Measurements from ENCODE around the gene UGT1A1. TPM values are rescaled to one million over a fixed set of nuclear protein-coding genes. Genes with fewer than 3 reads are reported as not detected.

Gene UGT1A1
- total RNA-seq, 2 donors from 2014 or later: 0.11 to 0.32 TPM

GRCh38 chr2:233807966-233808935 is 48.2 kb downstream of the UGT1A1 start:
- no peak overlapping the region for H3K4me3 ChIP-seq
- H3K9me3 ChIP-seq: no peaks in the 10 kb centered on the region
- no peaks in the 10 kb centered on the region for H3K4me1 ChIP-seq (replicated peaks)
- 75% methylated on average over 10 of the region's 10 CpGs for WGBS
- TF ChIP-seq POLR2A (IDR thresholded peaks at IDR 0.05) (no peak), POLR2AphosphoS5 (IDR thresholded peaks at IDR 0.05) (no peak), CTCF (IDR thresholded peaks at IDR 0.05) (no peak)
- intact Hi-C loops (cut with DNase I): no loop called here
- H3K36me3 ChIP-seq: no peaks in the 10 kb centered on the region
- DNase-seq (ENCODE audit: low spot score): no peak
- no peak overlapping the region for H3K27ac ChIP-seq
- H3K27me3 ChIP-seq (replicated peaks; ENCODE audit: insufficient read depth): no peaks in the 10 kb centered on the region

DNA sequence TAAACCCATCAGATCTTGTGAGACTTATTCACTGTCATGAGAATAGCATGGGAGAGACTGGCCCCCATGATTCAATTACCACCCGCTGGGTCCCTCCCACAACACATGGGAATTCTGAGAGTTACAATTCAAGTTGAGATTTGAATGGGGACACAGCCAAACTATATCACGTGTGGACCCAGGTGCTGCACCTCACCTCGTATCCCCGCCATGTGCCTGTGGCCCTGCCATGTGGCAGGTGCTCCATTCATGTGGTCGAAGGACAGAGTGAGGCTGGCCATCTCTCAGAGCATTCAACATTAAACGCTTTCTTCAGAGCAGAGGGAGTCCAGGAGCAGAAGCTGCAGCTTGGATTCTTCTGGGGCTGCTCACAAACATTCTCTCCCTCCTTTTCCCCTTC is 50.3 kb downstream of the UGT1A1 start:
- H3K36me3 ChIP-seq: no peaks in the 10 kb centered on the region
- no peak overlapping the region for H3K4me3 ChIP-seq
- H3K27ac ChIP-seq: no peak overlapping the region
- H3K27me3 ChIP-seq (replicated peaks; ENCODE audit: insufficient read depth): no peaks in the 10 kb centered on the region
- no peaks in the 10 kb centered on the region for H3K9me3 ChIP-seq
- H3K4me1 ChIP-seq (replicated peaks): no peaks in the 10 kb centered on the region
- 88% methylated on average over 6 of the region's 6 CpGs for WGBS
- DNase-seq (ENCODE audit: low spot score): no peak
- TF ChIP-seq POLR2A (IDR thresholded peaks at IDR 0.05) (no peak), POLR2AphosphoS5 (IDR thresholded peaks at IDR 0.05) (no peak), CTCF (IDR thresholded peaks at IDR 0.05) (no peak)
- intact Hi-C loops (cut with DNase I): no loop called here

DNA sequence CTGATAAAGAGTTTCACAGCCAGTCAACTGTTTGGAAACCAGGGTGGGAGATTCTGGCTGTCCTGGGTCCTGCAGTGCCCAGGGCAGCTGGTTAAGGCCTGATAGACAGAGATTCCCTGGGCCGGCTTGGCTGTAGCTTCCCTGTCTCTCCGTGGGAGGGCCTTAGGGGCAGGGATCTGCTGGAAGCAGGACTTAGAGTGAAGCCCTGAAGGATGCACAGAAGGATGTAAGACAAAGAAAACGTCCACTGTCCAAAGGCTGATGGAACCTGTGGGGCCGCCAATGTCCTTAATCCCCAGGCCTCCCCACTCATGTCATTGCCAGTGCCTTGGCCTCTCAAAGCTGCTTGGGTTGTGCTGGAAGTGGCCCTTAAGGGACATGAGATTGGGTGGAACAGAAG is 51.0 kb downstream of the UGT1A1 start:
- no peak for DNase-seq (ENCODE audit: low spot score)
- 86% methylated on average over 4 of the region's 4 CpGs for WGBS
- Histone ChIP-seq H3K27me3 (replicated peaks; ENCODE audit: insufficient read depth) (no peaks in the 10 kb centered on the region), H3K4me3 (no peak overlapping the region), H3K36me3 (no peaks in the 10 kb centered on the region), H3K9me3 (no peaks in the 10 kb centered on the region), H3K4me1 (replicated peaks) (no peaks in the 10 kb centered on the region), H3K27ac (no peak overlapping the region)
- intact Hi-C loops (cut with DNase I): no loop called here
- TF ChIP-seq POLR2AphosphoS5 (IDR thresholded peaks at IDR 0.05) (no peak), POLR2A (IDR thresholded peaks at IDR 0.05) (no peak), CTCF (IDR thresholded peaks at IDR 0.05) (no peak)

- H3K4me1 ChIP-seq (replicated peaks): no peaks in the 10 kb centered on the region
- TF ChIP-seq CTCF (IDR thresholded peaks at IDR 0.05) (no peak), POLR2A (IDR thresholded peaks at IDR 0.05) (no peak), POLR2AphosphoS5 (IDR thresholded peaks at IDR 0.05) (no peak)
- H3K27ac ChIP-seq: no peak overlapping the region
- WGBS: 91% methylated on average over 8 of the region's 8 CpGs
- H3K36me3 ChIP-seq: no peaks in the 10 kb centered on the region
- intact Hi-C loops (cut with DNase I): no loop called here
- H3K9me3 ChIP-seq: no peaks in the 10 kb centered on the region
- no peak overlapping the region for H3K4me3 ChIP-seq
- DNase-seq (ENCODE audit: low spot score): no peak
- H3K27me3 ChIP-seq (replicated peaks; ENCODE audit: insufficient read depth): no peaks in the 10 kb centered on the region
These were observed 51.7 kb downstream of the UGT1A1 start for GRCh38 chr2:233811732-233812131.

Data from prostate gland (tissue), 2 donors.